GM12875 (cell line): ENCODE measurements around the gene DNASE1L1.

ENCODE experiments used
- H3K4me3 ChIP-seq: one replicate; pipeline ENCODE4 v1.5.1; 2011; ENCODE audit warnings: low read depth, low read length, control low read depth
- CTCF ChIP-seq: IDR thresholded peaks from 2 replicates; pipeline ENCODE4 v1.5.1; 2011; ENCODE audit warnings: low read depth, mild to moderate bottlenecking, control low read depth, inconsistent platforms, low read length, moderate library complexity, borderline replicate concordance; ENCODE audit not compliant: insufficient read depth

Gene DNASE1L1

GRCh38 chrX:154435171-154435733 lies 26.2 kb upstream of the DNASE1L1 start:
- no peak for TF ChIP-seq CTCF
- no peak overlapping the region for H3K4me3 ChIP-seq

- TF ChIP-seq CTCF = no peak
- no peak overlapping the region for H3K4me3 ChIP-seq
Measured at GRCh38 chrX:154434394-154435168, 25.5 kb upstream of the DNASE1L1 start.

GRCh38 chrX:154433605-154434004 lies 24.6 kb upstream of the DNASE1L1 start:
- H3K4me3 ChIP-seq = no peak overlapping the region
- TF ChIP-seq CTCF = no peak

GRCh38 chrX:154432210-154432609 lies 23.2 kb upstream of the DNASE1L1 start:
- no peak for TF ChIP-seq CTCF
- no peak overlapping the region for H3K4me3 ChIP-seq

- TF ChIP-seq CTCF = no peak
- no peak overlapping the region for H3K4me3 ChIP-seq
Measured at GRCh38 chrX:154431341-154431740, 22.3 kb upstream of the DNASE1L1 start.

GRCh38 chrX:154430916-154431315 lies 21.9 kb upstream of the DNASE1L1 start:
- no peak overlapping the region for H3K4me3 ChIP-seq
- TF ChIP-seq CTCF = no peak

- no peak for TF ChIP-seq CTCF
- no peak overlapping the region for H3K4me3 ChIP-seq
Measured at GRCh38 chrX:154430479-154430878, 21.4 kb upstream of the DNASE1L1 start.
